GM12878 (cell line): ENCODE measurements around the gene LSM7. TPM values are rescaled to one million over a fixed set of nuclear protein-coding genes. Genes with fewer than 3 reads are reported as not detected.

Experiments used
- ASH2L ChIP-seq: fragments of 300-600, 200-600 bp; sonication (generic); IDR thresholded peaks from 2 replicates; pipeline ENCODE4 v1.6.1; 2017; ENCODE audit warnings: low read depth, mild to moderate bottlenecking, borderline replicate concordance
- BCL11A ChIP-seq: IDR thresholded peaks from 2 replicates; pipeline ENCODE4 v1.6.1; 2011; ENCODE audit warnings: low read depth, low read length
- NR2F1 ChIP-seq: fragments of 450-650 bp; conservative IDR thresholded peaks from 2 replicates; pipeline ENCODE4 v1.6.1; 2017; ENCODE audit warnings: mild to moderate bottlenecking
- POLR2A ChIP-seq: IDR thresholded peaks from 2 replicates; pipeline ENCODE4 v1.6.1; 2011; ENCODE audit warnings: low read depth, mild to moderate bottlenecking, low read length
- RCOR1 ChIP-seq: conservative IDR thresholded peaks from 2 replicates; pipeline ENCODE4 v1.6.1; 2012; ENCODE audit warnings: low read depth, low read length, improper control_type of control experiment
- SMAD5 ChIP-seq: IDR thresholded peaks from 2 replicates; pipeline ENCODE4 v1.6.1; 2016; ENCODE audit warnings: antibody characterized with exemption, low read depth
- SMC3 ChIP-seq: IDR thresholded peaks from 2 replicates; pipeline ENCODE4 v1.6.1; 2011; ENCODE audit warnings: low read length, improper control_type of control experiment, borderline replicate concordance
- SREBF2 ChIP-seq: IDR thresholded peaks from 2 replicates; pipeline ENCODE4 v1.6.1; 2012; ENCODE audit warnings: mild to moderate bottlenecking, low read length
- polyA plus RNA-seq, 11 experiments: library from polyadenylated mRNA; depleted of rRNA in 4 of 11; unstranded in 6 of 11; stranded (reverse) in 5 of 11; fragments of >200 nt; fragmentation: Nextera tagmentation in 4 of 11; fragmentation: Illumina TruSeq in 1 of 11; extraction: Ambion mirVana in 4 of 11; extraction: Trizol in 1 of 11; gene quantifications; 1 replicate in 1 of 11; 2 replicates in 10 of 11; pipeline versions ENCODE4 v1.2.1 to v1.2.3, GENCODE V29; 2011 to 2016; ENCODE audit warnings: inconsistent platforms in 2 of 11, missing spikeins in 2 of 11, low read depth in 1 of 11
- total RNA-seq, 4 experiments: library from RNA; depleted of rRNA in 3 of 4; stranded (reverse); fragments of >200 nt in 3 of 4; fragmentation: Illumina TruSeq in 1 of 4; extraction: Trizol in 1 of 4; gene quantifications; 2 replicates each; pipeline versions ENCODE4 v1.2.1 to v1.2.3, GENCODE V29; 2013 to 2021
- TF ChIP-seq, protein P1 (sequence below), 3 experiments: IDR thresholded peaks in 2 of 3; conservative IDR thresholded peaks in 1 of 3; 2 replicates each; pipeline ENCODE4 v1.5.1; 2011; ENCODE audit warnings: low read depth in 3 of 3, low read length in 3 of 3, mild to moderate bottlenecking in 3 of 3, control low read depth in 2 of 3, moderate library complexity in 2 of 3, inconsistent platforms in 1 of 3, mixed read lengths in 1 of 3; ENCODE audit not compliant: control insufficient read depth in 2 of 3, insufficient read depth in 1 of 3; ENCODE audit errors: extremely low read depth in 1 of 3
- TF ChIP-seq, protein P2 (sequence below): fragments of 450-650 bp; IDR thresholded peaks from 2 replicates; pipeline ENCODE4 v1.6.1; 2017; ENCODE audit warnings: mild to moderate bottlenecking, moderate library complexity

The LSM7 gene
- total and polyA plus RNA-seq, 10 of the 15 experiments (the other 5 are each of a cell fraction or from before 2014, with no cell fraction given) = 24.4 to 424 (median 217) TPM

DNA sequence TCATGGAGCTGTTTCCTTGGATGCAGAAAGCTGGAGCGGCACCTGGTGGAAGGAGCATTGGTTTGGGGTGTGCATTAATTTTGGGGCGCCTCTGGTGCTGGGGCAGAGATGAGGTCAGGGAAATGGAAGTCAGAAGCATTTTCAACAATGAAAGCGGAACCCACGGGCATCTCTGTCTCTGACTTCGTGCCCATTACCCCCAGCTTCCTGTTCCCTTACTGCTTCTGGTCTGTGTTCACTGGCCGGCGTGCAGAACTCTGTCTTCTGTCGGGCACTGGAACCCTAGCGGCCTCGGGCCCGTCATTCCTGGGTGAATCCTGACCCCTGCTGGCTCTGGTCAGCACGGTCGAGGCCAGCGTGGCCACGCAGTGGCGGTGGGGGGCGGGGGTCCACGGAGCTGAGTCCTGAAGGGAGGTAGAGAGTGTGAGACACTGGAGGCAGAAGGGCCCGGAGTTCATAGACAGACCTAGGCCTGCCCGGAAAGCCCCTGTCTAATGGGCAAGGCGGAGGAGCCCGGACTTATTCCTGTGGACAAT lies 12.5 kb downstream of the LSM7 start (continued):
- TF ChIP-seq, protein P1, sequence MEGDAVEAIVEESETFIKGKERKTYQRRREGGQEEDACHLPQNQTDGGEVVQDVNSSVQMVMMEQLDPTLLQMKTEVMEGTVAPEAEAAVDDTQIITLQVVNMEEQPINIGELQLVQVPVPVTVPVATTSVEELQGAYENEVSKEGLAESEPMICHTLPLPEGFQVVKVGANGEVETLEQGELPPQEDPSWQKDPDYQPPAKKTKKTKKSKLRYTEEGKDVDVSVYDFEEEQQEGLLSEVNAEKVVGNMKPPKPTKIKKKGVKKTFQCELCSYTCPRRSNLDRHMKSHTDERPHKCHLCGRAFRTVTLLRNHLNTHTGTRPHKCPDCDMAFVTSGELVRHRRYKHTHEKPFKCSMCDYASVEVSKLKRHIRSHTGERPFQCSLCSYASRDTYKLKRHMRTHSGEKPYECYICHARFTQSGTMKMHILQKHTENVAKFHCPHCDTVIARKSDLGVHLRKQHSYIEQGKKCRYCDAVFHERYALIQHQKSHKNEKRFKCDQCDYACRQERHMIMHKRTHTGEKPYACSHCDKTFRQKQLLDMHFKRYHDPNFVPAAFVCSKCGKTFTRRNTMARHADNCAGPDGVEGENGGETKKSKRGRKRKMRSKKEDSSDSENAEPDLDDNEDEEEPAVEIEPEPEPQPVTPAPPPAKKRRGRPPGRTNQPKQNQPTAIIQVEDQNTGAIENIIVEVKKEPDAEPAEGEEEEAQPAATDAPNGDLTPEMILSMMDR (IDR thresholded peaks at IDR 0.05 in 2 of 3, conservative IDR thresholded peaks at IDR 0.05 in 1 of 3; ENCODE audit: control insufficient read depth in 2 of 3, extremely low read depth in 1 of 3, insufficient read depth in 1 of 3, low read depth in 3 of 3, low read length in 3 of 3) = peak; percentile 43 to 61 (median 53); a peak in 4 of 6 replicates
- no peak for TF ChIP-seq SREBF2
- TF ChIP-seq BCL11A = no peak
- TF ChIP-seq SMC3 = peak; percentile 47
- TF ChIP-seq, protein P2, sequence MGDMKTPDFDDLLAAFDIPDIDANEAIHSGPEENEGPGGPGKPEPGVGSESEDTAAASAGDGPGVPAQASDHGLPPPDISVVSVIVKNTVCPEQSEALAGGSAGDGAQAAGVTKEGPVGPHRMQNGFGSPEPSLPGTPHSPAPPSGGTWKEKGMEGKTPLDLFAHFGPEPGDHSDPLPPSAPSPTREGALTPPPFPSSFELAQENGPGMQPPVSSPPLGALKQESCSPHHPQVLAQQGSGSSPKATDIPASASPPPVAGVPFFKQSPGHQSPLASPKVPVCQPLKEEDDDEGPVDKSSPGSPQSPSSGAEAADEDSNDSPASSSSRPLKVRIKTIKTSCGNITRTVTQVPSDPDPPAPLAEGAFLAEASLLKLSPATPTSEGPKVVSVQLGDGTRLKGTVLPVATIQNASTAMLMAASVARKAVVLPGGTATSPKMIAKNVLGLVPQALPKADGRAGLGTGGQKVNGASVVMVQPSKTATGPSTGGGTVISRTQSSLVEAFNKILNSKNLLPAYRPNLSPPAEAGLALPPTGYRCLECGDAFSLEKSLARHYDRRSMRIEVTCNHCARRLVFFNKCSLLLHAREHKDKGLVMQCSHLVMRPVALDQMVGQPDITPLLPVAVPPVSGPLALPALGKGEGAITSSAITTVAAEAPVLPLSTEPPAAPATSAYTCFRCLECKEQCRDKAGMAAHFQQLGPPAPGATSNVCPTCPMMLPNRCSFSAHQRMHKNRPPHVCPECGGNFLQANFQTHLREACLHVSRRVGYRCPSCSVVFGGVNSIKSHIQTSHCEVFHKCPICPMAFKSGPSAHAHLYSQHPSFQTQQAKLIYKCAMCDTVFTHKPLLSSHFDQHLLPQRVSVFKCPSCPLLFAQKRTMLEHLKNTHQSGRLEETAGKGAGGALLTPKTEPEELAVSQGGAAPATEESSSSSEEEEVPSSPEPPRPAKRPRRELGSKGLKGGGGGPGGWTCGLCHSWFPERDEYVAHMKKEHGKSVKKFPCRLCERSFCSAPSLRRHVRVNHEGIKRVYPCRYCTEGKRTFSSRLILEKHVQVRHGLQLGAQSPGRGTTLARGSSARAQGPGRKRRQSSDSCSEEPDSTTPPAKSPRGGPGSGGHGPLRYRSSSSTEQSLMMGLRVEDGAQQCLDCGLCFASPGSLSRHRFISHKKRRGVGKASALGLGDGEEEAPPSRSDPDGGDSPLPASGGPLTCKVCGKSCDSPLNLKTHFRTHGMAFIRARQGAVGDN = no peak
- TF ChIP-seq SMAD5 = no peak
- TF ChIP-seq POLR2A = no peak
- TF ChIP-seq ASH2L = no peak
- no peak for TF ChIP-seq NR2F1
- TF ChIP-seq RCOR1 = no peak
- TF ChIP-seq, all 136 proteins: peak for 3
